Measurements from ENCODE around the gene ALPI.

The ALPI gene

GRCh38 chr2:232410238-232410900 lies 45.6 kb upstream of the ALPI start:
- no peak overlapping the region for H3K9ac ChIP-seq (ENCODE audit: low read depth, low read length)
- H3K27me3 ChIP-seq (ENCODE audit: insufficient read depth, low read length, poor library complexity): no peaks in the 10 kb centered on the region
- no peak overlapping the region for H2AFZ ChIP-seq (ENCODE audit: low read depth, low read length)
- no peak overlapping the region for H3K4me2 ChIP-seq (ENCODE audit: insufficient read depth, low read length)
- H3K27ac ChIP-seq (ENCODE audit: low read length): no peak overlapping the region
- ATAC-seq (ENCODE audit: insufficient read depth, low read depth) (no peak), DNase-seq (no peak)
- H3K4me1 ChIP-seq (ENCODE audit: insufficient read depth, low read length): no peaks in the 10 kb centered on the region
- H3K36me3 ChIP-seq (ENCODE audit: insufficient read depth, low read length): no peaks in the 10 kb centered on the region
- no peaks in the 10 kb centered on the region for H3K9me3 ChIP-seq (ENCODE audit: insufficient read depth, low read length, severe bottlenecking)
- H3K4me3 ChIP-seq (ENCODE audit: low read depth in 1 of 2, low read length in 2 of 2): no peak overlapping the region
- no peak for TF ChIP-seq CTCF (IDR thresholded peaks at IDR 0.05; ENCODE audit: borderline replicate concordance, extremely low read depth, low read length, poor library complexity, severe bottlenecking)
- no peak for TF ChIP-seq EZH2 (IDR thresholded peaks at IDR 0.05; ENCODE audit: borderline replicate concordance, low read depth, low read length, severe bottlenecking)
- no peaks in the 10 kb centered on the region for H3K79me2 ChIP-seq (ENCODE audit: insufficient read depth, low read length)
- no peaks in the 10 kb centered on the region for H4K20me1 ChIP-seq (ENCODE audit: insufficient read depth, low read length)

GRCh38 chr2:232411901-232412629 lies 43.9 kb upstream of the ALPI start:
- Histone ChIP-seq H3K27me3 (ENCODE audit: insufficient read depth, low read length, poor library complexity) (no peaks in the 10 kb centered on the region), H3K36me3 (ENCODE audit: insufficient read depth, low read length) (no peaks in the 10 kb centered on the region), H3K79me2 (ENCODE audit: insufficient read depth, low read length) (no peaks in the 10 kb centered on the region), H2AFZ (ENCODE audit: low read depth, low read length) (no peak overlapping the region), H3K27ac (ENCODE audit: low read length) (no peak overlapping the region), H3K4me1 (ENCODE audit: insufficient read depth, low read length) (no peaks in the 10 kb centered on the region), H3K4me3 (ENCODE audit: low read depth in 1 of 2, low read length in 2 of 2) (no peak overlapping the region), H3K4me2 (ENCODE audit: insufficient read depth, low read length) (no peak overlapping the region), H3K9ac (ENCODE audit: low read depth, low read length) (no peak overlapping the region), H4K20me1 (ENCODE audit: insufficient read depth, low read length) (no peaks in the 10 kb centered on the region), H3K9me3 (ENCODE audit: insufficient read depth, low read length, severe bottlenecking) (no peaks in the 10 kb centered on the region)
- no peak for TF ChIP-seq EZH2 (IDR thresholded peaks at IDR 0.05; ENCODE audit: borderline replicate concordance, low read depth, low read length, severe bottlenecking)
- no peak for TF ChIP-seq CTCF (IDR thresholded peaks at IDR 0.05; ENCODE audit: borderline replicate concordance, extremely low read depth, low read length, poor library complexity, severe bottlenecking)
- ATAC-seq (ENCODE audit: insufficient read depth, low read depth): no peak
- no peak for DNase-seq

DNA sequence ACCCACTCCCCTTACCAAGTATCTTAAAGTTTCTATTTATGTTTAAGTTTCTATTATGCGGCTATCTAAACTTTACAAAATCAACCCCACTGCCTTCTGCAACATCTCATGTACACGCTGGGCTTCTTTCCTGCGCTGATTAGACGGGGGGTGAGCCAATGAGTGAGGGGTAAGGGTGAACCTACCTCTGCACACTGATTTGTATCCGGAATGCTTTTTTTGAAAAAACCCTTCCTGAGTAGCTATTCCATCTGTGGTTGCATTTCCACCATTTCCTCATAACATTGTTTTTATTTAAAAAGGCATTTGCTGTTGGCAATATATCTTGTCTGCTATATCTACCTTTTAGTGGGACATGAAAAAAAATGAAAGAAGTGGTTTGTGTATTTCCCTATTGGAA lies 43.0 kb upstream of the ALPI start:
- H3K4me1 ChIP-seq (ENCODE audit: insufficient read depth, low read length): no peaks in the 10 kb centered on the region
- no peaks in the 10 kb centered on the region for H3K79me2 ChIP-seq (ENCODE audit: insufficient read depth, low read length)
- H2AFZ ChIP-seq (ENCODE audit: low read depth, low read length): no peak overlapping the region
- DNase-seq: no peak
- no peak overlapping the region for H3K9ac ChIP-seq (ENCODE audit: low read depth, low read length)
- no peak overlapping the region for H3K4me2 ChIP-seq (ENCODE audit: insufficient read depth, low read length)
- no peaks in the 10 kb centered on the region for H3K9me3 ChIP-seq (ENCODE audit: insufficient read depth, low read length, severe bottlenecking)
- no peaks in the 10 kb centered on the region for H3K36me3 ChIP-seq (ENCODE audit: insufficient read depth, low read length)
- no peak overlapping the region for H3K4me3 ChIP-seq (ENCODE audit: low read depth in 1 of 2, low read length in 2 of 2)
- no peaks in the 10 kb centered on the region for H3K27me3 ChIP-seq (ENCODE audit: insufficient read depth, low read length, poor library complexity)
- TF ChIP-seq EZH2 (IDR thresholded peaks at IDR 0.05; ENCODE audit: borderline replicate concordance, low read depth, low read length, severe bottlenecking) (no peak), CTCF (IDR thresholded peaks at IDR 0.05; ENCODE audit: borderline replicate concordance, extremely low read depth, low read length, poor library complexity, severe bottlenecking) (no peak)
- ATAC-seq (ENCODE audit: insufficient read depth, low read depth): no peak
- no peak overlapping the region for H3K27ac ChIP-seq (ENCODE audit: low read length)
- no peaks in the 10 kb centered on the region for H4K20me1 ChIP-seq (ENCODE audit: insufficient read depth, low read length)

All from DND-41 (cell line).